Measurements from ENCODE around the gene DNAH3.

- TF ChIP-seq CTCF (IDR thresholded peaks at IDR 0.05; ENCODE audit: insufficient read depth, low read length) (no peak), POLR2AphosphoS5 (IDR thresholded peaks at IDR 0.05; ENCODE audit: low read depth) (no peak), SPI1 (IDR thresholded peaks at IDR 0.05; ENCODE audit: borderline replicate concordance, low read depth) (no peak), GABPA (IDR thresholded peaks at IDR 0.05; ENCODE audit: low read depth) (no peak)
- TF ChIP-seq, protein P1, sequence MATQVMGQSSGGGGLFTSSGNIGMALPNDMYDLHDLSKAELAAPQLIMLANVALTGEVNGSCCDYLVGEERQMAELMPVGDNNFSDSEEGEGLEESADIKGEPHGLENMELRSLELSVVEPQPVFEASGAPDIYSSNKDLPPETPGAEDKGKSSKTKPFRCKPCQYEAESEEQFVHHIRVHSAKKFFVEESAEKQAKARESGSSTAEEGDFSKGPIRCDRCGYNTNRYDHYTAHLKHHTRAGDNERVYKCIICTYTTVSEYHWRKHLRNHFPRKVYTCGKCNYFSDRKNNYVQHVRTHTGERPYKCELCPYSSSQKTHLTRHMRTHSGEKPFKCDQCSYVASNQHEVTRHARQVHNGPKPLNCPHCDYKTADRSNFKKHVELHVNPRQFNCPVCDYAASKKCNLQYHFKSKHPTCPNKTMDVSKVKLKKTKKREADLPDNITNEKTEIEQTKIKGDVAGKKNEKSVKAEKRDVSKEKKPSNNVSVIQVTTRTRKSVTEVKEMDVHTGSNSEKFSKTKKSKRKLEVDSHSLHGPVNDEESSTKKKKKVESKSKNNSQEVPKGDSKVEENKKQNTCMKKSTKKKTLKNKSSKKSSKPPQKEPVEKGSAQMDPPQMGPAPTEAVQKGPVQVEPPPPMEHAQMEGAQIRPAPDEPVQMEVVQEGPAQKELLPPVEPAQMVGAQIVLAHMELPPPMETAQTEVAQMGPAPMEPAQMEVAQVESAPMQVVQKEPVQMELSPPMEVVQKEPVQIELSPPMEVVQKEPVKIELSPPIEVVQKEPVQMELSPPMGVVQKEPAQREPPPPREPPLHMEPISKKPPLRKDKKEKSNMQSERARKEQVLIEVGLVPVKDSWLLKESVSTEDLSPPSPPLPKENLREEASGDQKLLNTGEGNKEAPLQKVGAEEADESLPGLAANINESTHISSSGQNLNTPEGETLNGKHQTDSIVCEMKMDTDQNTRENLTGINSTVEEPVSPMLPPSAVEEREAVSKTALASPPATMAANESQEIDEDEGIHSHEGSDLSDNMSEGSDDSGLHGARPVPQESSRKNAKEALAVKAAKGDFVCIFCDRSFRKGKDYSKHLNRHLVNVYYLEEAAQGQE (IDR thresholded peaks at IDR 0.05; ENCODE audit: insufficient replicate concordance, low read depth), result no peak
Observed at GRCh38 chr16:21070564-21070963, 80.1 kb downstream of the DNAH3 start.

Data from HL-60 (cell line).